Psoas muscle (tissue), 8 donors: Measurements from ENCODE around the gene PLTP. TPM values are rescaled to one million over a fixed set of nuclear protein-coding genes. Genes with fewer than 3 reads are reported as not detected.
"Not testable (repeated sequence)": the region's sequence is repeated elsewhere in the genome, so short reads cannot be mapped to it uniquely, and the experiment has no call there.

Experiments
- ATAC-seq, 4 donors: fragments of 200-7000 bp; cut with Tn5 transposase; one replicate each; pipeline ENCODE4 v1.9.1; 2020; ENCODE audit warnings: moderate library complexity in 3 of 4, mild to moderate bottlenecking in 2 of 4
- DNase-seq, 2 donors: peaks; one replicate each; pipeline ENCODE4 v3.0.0-alpha.2; 2020
- H3K27ac ChIP-seq: fragments of 200-600 bp; one replicate; pipeline ENCODE4 v1.8.0; 2022
- H3K27me3 ChIP-seq, 3 donors: fragments of 200-600 bp in 1 of 3; one replicate each; pipeline versions ENCODE4 v1.6.1 to v1.8.0; 2013 to 2022; ENCODE audit warnings: low read length in 2 of 3, mild to moderate bottlenecking in 2 of 3, moderate library complexity in 1 of 3; ENCODE audit not compliant: insufficient read depth in 3 of 3
- H3K36me3 ChIP-seq, 2 donors: fragments of 200-600 bp in 1 of 2; one replicate each; pipeline versions ENCODE4 v1.6.1 to v1.8.0; 2013 to 2022; ENCODE audit warnings: low read depth in 1 of 2, mild to moderate bottlenecking in 1 of 2, moderate library complexity in 1 of 2; ENCODE audit not compliant: insufficient read depth in 1 of 2
- H3K4me1 ChIP-seq: fragments of 200-600 bp; one replicate; pipeline ENCODE4 v1.8.0; 2022
- H3K4me3 ChIP-seq: fragments of 200-600 bp; one replicate; pipeline ENCODE4 v1.8.0; 2022; ENCODE audit warnings: mild to moderate bottlenecking
- H3K9me3 ChIP-seq: fragments of 200-600 bp; one replicate; pipeline ENCODE4 v1.8.0; 2022
- WGBS, 3 donors: extraction: QIAGEN DNeasy Blood & Tissue Kit; methylation state at CpG; one replicate each; pipeline versions ENCODE4 v1.1.6 to v1.1.7; 2013; 5-methylcytosine and 5-hydroxymethylcytosine counted together
- intact Hi-C, 2 donors: fragments of 100-400 bp; cut with DNase I; formaldehyde crosslinking; loops; one replicate each; pipeline versions ENCODE4 v1.11.0 to v1.14.2; 2022
- polyA plus RNA-seq, 3 donors: library from polyadenylated mRNA; stranded (reverse); fragments of 200-250 nt; gene quantifications; one replicate each; pipeline ENCODE4 v1.2.3, GENCODE V29; 2013
- total RNA-seq, 4 donors: library from RNA; stranded (reverse); fragmentation: NEBNext Ultra II Directional in 2 of 4; extraction: Animal tissue kit (Norgen Biotek cat#: 25700) in 2 of 4; gene quantifications; one replicate each; pipeline versions ENCODE4 v1.2.1 to v1.2.4, GENCODE V29; 2021 to 2023
- TF ChIP-seq, protein P1 (sequence below): fragments of 200-600 bp; IDR thresholded peaks from one replicate; pipeline ENCODE4 v1.8.0; 2022; ENCODE audit warnings: antibody characterized with exemption
- donor health status: healthy with polysubstance abuse.
- donor health status: DM: no; HTN: no; CAD: no; lungs with moderate emphysema.
- donor health status: Bipolar disorder and iron deficiency.
- donor health status: healthy.
- donor health status: DM: yes; HTN: yes; CAD: no.
- donor health status: DM: no; HTN: no; CAD: no.
- donor health status: DM: no; HTN: no; CAD: no.
- donor health status: DM: yes; HTN: yes; CAD: no.

Gene PLTP
- total and polyA plus RNA-seq, 7 donors, result 7.9 to 38.0 (median 19.0) TPM

DNA sequence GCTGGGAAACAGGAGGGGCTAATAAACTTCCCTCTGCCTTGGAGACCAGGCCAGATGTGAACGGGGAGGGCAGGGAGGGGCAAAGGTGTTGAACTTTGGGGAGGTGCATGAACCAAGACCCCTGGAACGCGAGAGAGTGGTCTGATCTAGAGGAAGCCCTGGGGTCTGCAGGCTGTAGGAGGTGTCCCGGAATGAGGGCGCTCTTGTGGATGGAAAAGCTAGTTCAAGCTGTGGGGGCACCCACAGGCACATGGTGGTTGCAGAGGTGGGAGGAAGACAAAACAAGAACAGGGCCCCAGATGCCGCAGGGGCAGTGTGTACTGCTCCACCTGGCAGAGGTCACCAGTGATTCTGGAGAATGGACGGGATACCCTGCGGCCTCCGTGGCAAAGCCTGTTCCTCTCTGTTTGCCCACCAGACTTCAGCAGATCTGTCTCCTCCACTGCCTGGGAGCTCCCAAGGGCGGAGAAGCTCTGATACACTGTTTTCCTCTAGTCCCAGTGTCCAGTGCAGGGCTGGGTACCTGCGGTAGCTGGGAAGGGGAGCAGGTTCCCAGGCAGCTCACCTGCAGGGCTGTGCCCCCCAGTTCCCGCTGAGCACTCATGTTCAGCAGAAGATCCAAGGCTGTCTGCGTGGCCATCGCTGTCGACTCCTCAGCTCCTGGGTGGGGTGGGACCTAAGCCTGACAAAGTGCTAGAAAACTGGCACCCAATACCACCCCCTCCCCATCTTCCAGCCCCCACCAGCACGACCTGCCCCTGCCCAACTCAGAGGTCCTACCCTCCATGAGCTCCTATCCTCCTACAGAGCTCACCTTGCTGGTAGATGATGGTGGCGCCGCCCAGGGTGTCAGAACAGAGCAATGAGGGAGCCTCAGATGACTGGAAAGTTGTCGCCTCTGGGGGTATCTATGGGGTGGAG is 45.3 kb upstream of the PLTP start:
- no peaks in the 10 kb centered on the region for H3K9me3 ChIP-seq
- TF ChIP-seq, protein P1, sequence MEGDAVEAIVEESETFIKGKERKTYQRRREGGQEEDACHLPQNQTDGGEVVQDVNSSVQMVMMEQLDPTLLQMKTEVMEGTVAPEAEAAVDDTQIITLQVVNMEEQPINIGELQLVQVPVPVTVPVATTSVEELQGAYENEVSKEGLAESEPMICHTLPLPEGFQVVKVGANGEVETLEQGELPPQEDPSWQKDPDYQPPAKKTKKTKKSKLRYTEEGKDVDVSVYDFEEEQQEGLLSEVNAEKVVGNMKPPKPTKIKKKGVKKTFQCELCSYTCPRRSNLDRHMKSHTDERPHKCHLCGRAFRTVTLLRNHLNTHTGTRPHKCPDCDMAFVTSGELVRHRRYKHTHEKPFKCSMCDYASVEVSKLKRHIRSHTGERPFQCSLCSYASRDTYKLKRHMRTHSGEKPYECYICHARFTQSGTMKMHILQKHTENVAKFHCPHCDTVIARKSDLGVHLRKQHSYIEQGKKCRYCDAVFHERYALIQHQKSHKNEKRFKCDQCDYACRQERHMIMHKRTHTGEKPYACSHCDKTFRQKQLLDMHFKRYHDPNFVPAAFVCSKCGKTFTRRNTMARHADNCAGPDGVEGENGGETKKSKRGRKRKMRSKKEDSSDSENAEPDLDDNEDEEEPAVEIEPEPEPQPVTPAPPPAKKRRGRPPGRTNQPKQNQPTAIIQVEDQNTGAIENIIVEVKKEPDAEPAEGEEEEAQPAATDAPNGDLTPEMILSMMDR, result no peak
- H3K4me3 ChIP-seq, result no peak overlapping the region
- no peaks in the 10 kb centered on the region for H3K27me3 ChIP-seq
- WGBS, 3 donors, result 84 to 91% (median 89%) methylated on average over 19 of the region's 19 CpGs
- intact Hi-C loops, result loop anchor here in 1 of 2 donors (5.0 kb wide), 1 partner anchor 135 kb away; no protein-coding TSS in a partner anchor
- peaks cover 25 to 90% of the 10 kb centered on the region in 2 donors for H3K36me3 ChIP-seq
- no peak overlapping the region for H3K27ac ChIP-seq
- ATAC-seq (peak in 1 of 4 donors; percentile 18), DNase-seq (peak in 1 of 2 donors; percentile 41)
- H3K4me1 ChIP-seq, result no peaks in the 10 kb centered on the region

DNA sequence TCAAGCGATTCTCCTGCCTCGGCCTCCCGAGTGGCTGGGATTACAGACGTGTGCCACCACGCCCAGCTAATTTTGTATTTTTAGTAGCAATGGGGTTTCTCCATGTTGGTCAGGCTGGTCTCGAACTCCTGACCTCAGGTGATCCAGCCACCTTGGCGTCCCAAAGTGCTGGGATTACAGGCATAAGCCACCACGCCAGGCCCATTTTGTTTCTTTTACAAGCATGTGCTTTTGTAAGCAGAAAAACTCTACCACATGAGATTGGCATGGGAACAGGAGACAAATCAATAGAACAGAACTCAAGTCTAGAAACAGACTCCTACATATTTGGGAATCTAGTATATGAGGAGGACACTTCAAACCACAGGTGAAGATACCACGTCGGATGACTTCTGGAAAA is 44.4 kb upstream of the PLTP start:
- H3K27ac ChIP-seq, H3K9me3 ChIP-seq, H3K27me3 ChIP-seq, ATAC-seq, H3K4me1 ChIP-seq, H3K4me3 ChIP-seq: not testable (repeated sequence)
- 84 to 93% (median 86%) methylated on average over 10 of the region's 10 CpGs for WGBS, 3 donors
- DNase-seq, result peak in 1 of 2 donors; percentile 16
- peaks cover 22 to 90% of the 10 kb centered on the region in 2 donors for H3K36me3 ChIP-seq
- intact Hi-C loops, result loop anchor here in 1 of 2 donors (5.0 kb wide), 1 partner anchor 134 kb away; no protein-coding TSS in a partner anchor

DNA sequence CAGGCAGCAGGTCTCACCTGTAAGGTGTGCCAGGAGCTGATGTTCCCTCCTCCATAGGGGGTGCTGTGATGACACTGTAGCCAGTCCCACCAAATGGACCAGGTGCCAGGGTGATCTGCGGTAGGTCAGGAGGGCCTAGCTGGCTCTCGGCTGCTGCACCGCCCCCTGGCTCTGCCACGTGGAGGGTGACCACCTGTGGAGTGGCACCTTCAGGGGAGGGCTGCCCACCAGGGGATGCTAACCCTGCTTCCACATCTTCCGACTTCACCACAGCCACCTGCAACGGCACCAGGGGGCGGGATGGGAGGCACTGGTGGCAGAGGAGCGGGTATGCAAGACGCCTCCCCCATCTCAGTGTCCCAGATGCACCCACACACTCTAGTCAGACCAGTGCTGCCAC is 41.7 kb upstream of the PLTP start:
- Histone ChIP-seq H3K27ac (no peak overlapping the region), H3K36me3 (peaks cover 13 to 90% of the 10 kb centered on the region in 2 donors), H3K27me3 (no peaks in the 10 kb centered on the region), H3K4me1 (no peaks in the 10 kb centered on the region), H3K9me3 (no peaks in the 10 kb centered on the region), H3K4me3 (no peak overlapping the region)
- intact Hi-C loops, result no loop called here
- ATAC-seq, result peak in 1 of 4 donors; percentile 6
- DNase-seq, result peak in 1 of 2 donors; percentile 50
- TF ChIP-seq, protein P1, result no peak
- WGBS, 3 donors, result 91 to 93% (median 91%) methylated on average over 9 of the region's 9 CpGs

- TF ChIP-seq, protein P1, result no peak
- intact Hi-C loops, result no loop called here
- ATAC-seq, result no peak
- Histone ChIP-seq H3K9me3 (no peaks in the 10 kb centered on the region), H3K4me3 (no peak overlapping the region), H3K36me3 (peaks cover 8 to 90% of the 10 kb centered on the region in 2 donors), H3K27ac (no peak overlapping the region), H3K4me1 (no peaks in the 10 kb centered on the region), H3K27me3 (no peaks in the 10 kb centered on the region)
- DNase-seq, result peak in 1 of 2 donors; percentile 46
- 88 to 96% (median 92%) methylated on average over 5 of the region's 5 CpGs for WGBS, 3 donors
Observed at GRCh38 chr20:45952861-45953260, 40.9 kb upstream of the PLTP start.
